HG02884 (cell line): ENCODE results near the gene CCDC66.

Experiments
- ATAC-seq: cut with Tn5 transposase; IDR thresholded peaks from one replicate; pipeline ENCODE4 v1.9.1; 2021; ENCODE audit warnings: mild to moderate bottlenecking, moderate library complexity; ENCODE audit not compliant: unreplicated experiment

Gene CCDC66

GRCh38 chr3:56620371-56620770, 63.4 kb downstream of the CCDC66 start:
- no peak for ATAC-seq

- ATAC-seq: no peak
Measured at GRCh38 chr3:56621681-56622080, 64.7 kb downstream of the CCDC66 start.

GRCh38 chr3:56622381-56622780, 65.4 kb downstream of the CCDC66 start:
- no peak for ATAC-seq

- no peak for ATAC-seq
Measured at GRCh38 chr3:56624725-56625124, 67.8 kb downstream of the CCDC66 start.

GRCh38 chr3:56629047-56629446, 72.1 kb downstream of the CCDC66 start:
- no peak for ATAC-seq

GRCh38 chr3:56629451-56629850, 72.5 kb downstream of the CCDC66 start:
- ATAC-seq: no peak

- ATAC-seq: no peak
Measured at GRCh38 chr3:56630966-56631365, 74.0 kb downstream of the CCDC66 start.

GRCh38 chr3:56633181-56633580, 76.2 kb downstream of the CCDC66 start:
- ATAC-seq: no peak

- no peak for ATAC-seq
Measured at GRCh38 chr3:56633602-56634535, 76.9 kb downstream of the CCDC66 start.

GRCh38 chr3:56645407-56645806, 88.4 kb downstream of the CCDC66 start:
- ATAC-seq: no peak

GRCh38 chr3:56654460-56654859, 97.5 kb downstream of the CCDC66 start:
- no peak for ATAC-seq

- ATAC-seq: no peak
Measured at GRCh38 chr3:56655709-56656108, 98.7 kb downstream of the CCDC66 start.

- no peak for ATAC-seq
Measured at GRCh38 chr3:56664823-56665222, 107.8 kb downstream of the CCDC66 start.

- ATAC-seq: no peak
Measured at GRCh38 chr3:56667973-56668579, 111.1 kb downstream of the CCDC66 start.
